Endothelial cell of umbilical vein (primary cell): ENCODE data around the gene PPHLN1. TPM values are rescaled to one million over a fixed set of nuclear protein-coding genes. Genes with fewer than 3 reads are reported as not detected.

Source experiments
- BruUV-seq: library from RNA; stranded (reverse); fragments of 400-500 nt; replicated peaks from 2 replicates; lab custom pipeline; 2021; lab: Mats Ljungman, UMichigan
- CTCF ChIA-PET: fragments of 300-600, 350-600 bp; sonication (Branson Sonifier 250); formaldehyde crosslinking; loops from one replicate; lab custom pipeline; 2021; ENCODE audit warnings: antibody characterized with exemption, inconsistent platforms; lab: Charles Lee
- POLR2A ChIA-PET: fragments of 300-600, 350-600 bp; sonication (Branson Sonifier 250); formaldehyde crosslinking; loops from one replicate; lab custom pipeline; 2021; ENCODE audit warnings: antibody characterized with exemption, inconsistent platforms; lab: Charles Lee
- DNase-seq: peaks from one replicate; pipeline ENCODE4 v3.0.0-alpha.2; 2011; ENCODE audit warnings: low read depth, low spot score
- FAIRE-seq: peaks from 2 replicates; lab custom pipeline; 2011; peaks lifted over from hg19 to GRCh38; lab: Jason Lieb, UNC
- H2AFZ ChIP-seq: 2 replicates; pipeline ENCODE4 v1.6.0; 2012; ENCODE audit warnings: low read depth, low read length, control low read depth, inconsistent platforms
- H3K27ac ChIP-seq: 2 replicates; pipeline ENCODE4 v1.5.1; 2011; ENCODE audit warnings: low read depth, mild to moderate bottlenecking, control low read depth, low read length, moderate library complexity; ENCODE audit not compliant: insufficient read depth
- H3K27me3 ChIP-seq, 2 experiments: 2 replicates each; pipeline versions ENCODE4 v1.6.0 to v1.6.1; 2011; ENCODE audit warnings: low read length in 2 of 2, mixed read lengths in 1 of 2; ENCODE audit not compliant: control insufficient read depth in 2 of 2, insufficient read depth in 2 of 2
- H3K36me3 ChIP-seq, 2 experiments: 2 replicates in 1 of 2; 3 replicates in 1 of 2; pipeline ENCODE4 v1.5.1; 2011; ENCODE audit warnings: low read length in 2 of 2, mild to moderate bottlenecking in 1 of 2, moderate library complexity in 1 of 2; ENCODE audit not compliant: control insufficient read depth in 2 of 2, insufficient read depth in 2 of 2; ENCODE audit errors: extremely low read depth in 1 of 2
- H3K4me1 ChIP-seq: 3 replicates; pipeline ENCODE4 v1.5.1; 2011; ENCODE audit warnings: mild to moderate bottlenecking, low read length; ENCODE audit not compliant: control insufficient read depth, insufficient read depth; ENCODE audit errors: extremely low read depth
- H3K4me2 ChIP-seq: 2 replicates; pipeline ENCODE4 v1.6.1; 2011; ENCODE audit warnings: low read length, control low read depth, mixed read lengths; ENCODE audit not compliant: insufficient read depth
- H3K4me3 ChIP-seq, 3 experiments: fragments of 200-600 bp in 1 of 3; sonication (generic), shearing (Covaris generic) in 1 of 3; replicated peaks in 1 of 3; 2 replicates each; pipeline ENCODE4 v1.5.1; 2011 to 2016; ENCODE audit warnings: control low read depth in 3 of 3, low read length in 3 of 3, mild to moderate bottlenecking in 2 of 3, inconsistent platforms in 1 of 3, low read depth in 1 of 3, moderate library complexity in 1 of 3; ENCODE audit not compliant: insufficient read depth in 1 of 3
- H3K79me2 ChIP-seq: 2 replicates; pipeline ENCODE4 v1.6.0; 2012; ENCODE audit warnings: low read length, inconsistent platforms; ENCODE audit not compliant: control insufficient read depth, insufficient read depth
- H3K9ac ChIP-seq: replicated peaks from 2 replicates; pipeline ENCODE3; 2011; ENCODE audit warnings: low read length, control low read depth; ENCODE audit not compliant: insufficient read depth; ENCODE audit errors: extremely low read depth
- H3K9me1 ChIP-seq: replicated peaks from 3 replicates; pipeline ENCODE4 v1.6.0; 2011; ENCODE audit warnings: mild to moderate bottlenecking, low read length; ENCODE audit not compliant: control insufficient read depth, insufficient read depth; ENCODE audit errors: extremely low read depth
- H3K9me3 ChIP-seq: replicated peaks from 2 replicates; pipeline ENCODE4 v1.5.1; 2012; ENCODE audit warnings: low read length, inconsistent platforms; ENCODE audit not compliant: control insufficient read depth, insufficient read depth
- H4K20me1 ChIP-seq: replicated peaks from 2 replicates; pipeline ENCODE3; 2011; ENCODE audit warnings: mild to moderate bottlenecking, low read length; ENCODE audit not compliant: control insufficient read depth, insufficient read depth; ENCODE audit errors: extremely low read depth
- EZH2 ChIP-seq: IDR thresholded peaks from 2 replicates; pipeline ENCODE4 v1.6.1; 2012; ENCODE audit warnings: borderline replicate concordance, low read depth, mild to moderate bottlenecking, moderate library complexity, low read length, inconsistent platforms; ENCODE audit not compliant: severe bottlenecking
- FOS ChIP-seq: IDR thresholded peaks from 2 replicates; pipeline ENCODE4 v1.6.1; 2011; ENCODE audit warnings: mild to moderate bottlenecking, low read length, moderate library complexity, borderline replicate concordance; ENCODE audit not compliant: insufficient read depth
- GATA2 ChIP-seq: IDR thresholded peaks from 2 replicates; pipeline ENCODE4 v1.7.0; 2011; ENCODE audit warnings: low read depth, mild to moderate bottlenecking, moderate library complexity, mixed read lengths, low read length; ENCODE audit not compliant: insufficient read length, insufficient read depth
- JUN ChIP-seq: IDR thresholded peaks from 2 replicates; pipeline ENCODE4 v1.6.1; 2011; ENCODE audit warnings: borderline replicate concordance, low read depth; ENCODE audit not compliant: insufficient read length, insufficient read depth
- MAX ChIP-seq: IDR thresholded peaks from 2 replicates; pipeline ENCODE4 v1.6.1; 2011; ENCODE audit not compliant: insufficient read depth, insufficient read length
- MYC ChIP-seq: IDR thresholded peaks from one replicate; pipeline ENCODE4 v1.6.1; 2011; ENCODE audit warnings: mild to moderate bottlenecking, low read depth, low read length
- POLR2A ChIP-seq: IDR thresholded peaks from 2 replicates; pipeline ENCODE4 v1.6.1; 2012; ENCODE audit warnings: low read depth, mild to moderate bottlenecking, control low read depth, low read length
- POLR2AphosphoS5 ChIP-seq: IDR thresholded peaks from 2 replicates; pipeline ENCODE4 v1.6.1; 2012; ENCODE audit warnings: low read depth, mild to moderate bottlenecking, control low read depth, low read length, moderate library complexity; ENCODE audit not compliant: insufficient read depth
- dilution Hi-C: fragments of 300-500 bp; cut with MboI; formaldehyde crosslinking; loops from one replicate; pipeline ENCODE4 v1.15.0; 2019; ENCODE audit warnings: low sequenced_read_pairs; ENCODE audit not compliant: extremely low pct_ligation_motif_present
- intact Hi-C: fragments of 100-400 bp; cut with micrococcal nuclease; formaldehyde crosslinking; loops from one replicate; pipeline ENCODE4 v1.10.0; 2022
- polyA plus RNA-seq, 4 experiments: library from polyadenylated mRNA; depleted of rRNA in 3 of 4; stranded (reverse) in 3 of 4; unstranded in 1 of 4; fragments of >200 nt; gene quantifications; 2 replicates each; pipeline versions ENCODE4 v1.2.1 to v1.2.3, GENCODE V29; 2011 to 2012; ENCODE audit warnings: missing spikeins in 1 of 4
- total RNA-seq: library from RNA; stranded (reverse); gene quantifications from 2 replicates; pipeline ENCODE4 v1.2.3, GENCODE V29; 2021
- TF ChIP-seq, protein P1 (sequence below), 2 donors: IDR thresholded peaks; 1 replicate in 1 of 2; 2 replicates in 1 of 2; pipeline ENCODE4 v1.5.1; 2011; ENCODE audit warnings: low read length in 2 of 2, mild to moderate bottlenecking in 2 of 2, moderate library complexity in 2 of 2, control low read depth in 1 of 2, inconsistent platforms in 1 of 2, low read depth in 1 of 2; ENCODE audit not compliant: insufficient read depth in 1 of 2; ENCODE audit errors: extremely low read depth in 1 of 2

The PPHLN1 gene
- total and polyA plus RNA-seq, 2 donors (not counting 3 experiments of a cell fraction or from before 2014, with no cell fraction given), result 23.4 to 62.2 TPM

- H4K20me1 ChIP-seq, result peaks cover 5% of the 10 kb centered on the region
- no peaks in the 10 kb centered on the region for H3K36me3 ChIP-seq
- H3K4me1 ChIP-seq, result no peaks in the 10 kb centered on the region
- no peak for FAIRE-seq
- CTCF ChIA-PET, result interaction anchor here (1.8 kb wide), 1 partner anchor 12 kb away, joined by 4 read pairs; no protein-coding TSS in a partner anchor
- intact Hi-C loops (no loop called here), dilution Hi-C loops (no loop called here)
- peaks cover 70% of the 10 kb centered on the region for H3K79me2 ChIP-seq
- no peak for TF ChIP-seq JUN
- TF ChIP-seq EZH2, result no peak
- no peak for TF ChIP-seq MYC
- no peak for TF ChIP-seq FOS
- TF ChIP-seq, protein P1, sequence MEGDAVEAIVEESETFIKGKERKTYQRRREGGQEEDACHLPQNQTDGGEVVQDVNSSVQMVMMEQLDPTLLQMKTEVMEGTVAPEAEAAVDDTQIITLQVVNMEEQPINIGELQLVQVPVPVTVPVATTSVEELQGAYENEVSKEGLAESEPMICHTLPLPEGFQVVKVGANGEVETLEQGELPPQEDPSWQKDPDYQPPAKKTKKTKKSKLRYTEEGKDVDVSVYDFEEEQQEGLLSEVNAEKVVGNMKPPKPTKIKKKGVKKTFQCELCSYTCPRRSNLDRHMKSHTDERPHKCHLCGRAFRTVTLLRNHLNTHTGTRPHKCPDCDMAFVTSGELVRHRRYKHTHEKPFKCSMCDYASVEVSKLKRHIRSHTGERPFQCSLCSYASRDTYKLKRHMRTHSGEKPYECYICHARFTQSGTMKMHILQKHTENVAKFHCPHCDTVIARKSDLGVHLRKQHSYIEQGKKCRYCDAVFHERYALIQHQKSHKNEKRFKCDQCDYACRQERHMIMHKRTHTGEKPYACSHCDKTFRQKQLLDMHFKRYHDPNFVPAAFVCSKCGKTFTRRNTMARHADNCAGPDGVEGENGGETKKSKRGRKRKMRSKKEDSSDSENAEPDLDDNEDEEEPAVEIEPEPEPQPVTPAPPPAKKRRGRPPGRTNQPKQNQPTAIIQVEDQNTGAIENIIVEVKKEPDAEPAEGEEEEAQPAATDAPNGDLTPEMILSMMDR (IDR thresholded peaks at IDR 0.05; ENCODE audit: extremely low read depth in 1 of 2, insufficient read depth in 1 of 2, low read depth in 1 of 2, low read length in 2 of 2), result no peak
- TF ChIP-seq POLR2A, result no peak
- TF ChIP-seq MAX, result no peak
- TF ChIP-seq POLR2AphosphoS5, result no peak
- no peak for TF ChIP-seq GATA2
- H3K4me2 ChIP-seq, result no peak overlapping the region
- H3K9me1 ChIP-seq, result no peaks in the 10 kb centered on the region
- no TSS peak for BruUV-seq
- H2AFZ ChIP-seq, result no peak overlapping the region
- H3K27ac ChIP-seq, result no peak overlapping the region
- H3K9me3 ChIP-seq, result no peaks in the 10 kb centered on the region
- DNase-seq, result no peak
- POLR2A ChIA-PET, result no interaction called here
- no peak overlapping the region for H3K4me3 ChIP-seq
- no peak overlapping the region for H3K9ac ChIP-seq
- no peaks in the 10 kb centered on the region for H3K27me3 ChIP-seq
Observed at GRCh38 chr12:42343721-42344120, 17.8 kb downstream of the PPHLN1 start.
